Stomach (tissue), 4 donors: ENCODE measurements around the gene PORCN.

Experiments
- EP300 ChIP-seq: sonication (generic); formaldehyde crosslinking; IDR thresholded peaks from one replicate; pipeline ENCODE4 v1.6.1; 2017; ENCODE audit warnings: antibody characterized with exemption
- POLR2AphosphoS5 ChIP-seq, 3 donors: sonication (generic); formaldehyde crosslinking; IDR thresholded peaks; one replicate each; pipeline ENCODE4 v1.6.1; 2016; ENCODE audit warnings: antibody characterized with exemption in 3 of 3

GRCh38 chrX:48504261-48504660, 4.5 kb upstream of the PORCN start:
- TF ChIP-seq POLR2AphosphoS5 (IDR thresholded peaks at IDR 0.05) (no peak), EP300 (no peak)
